ENCODE measurements around the gene SRRM1. TPM values are rescaled to one million over a fixed set of nuclear protein-coding genes. Genes with fewer than 3 reads are reported as not detected.

The SRRM1 gene, protein sequence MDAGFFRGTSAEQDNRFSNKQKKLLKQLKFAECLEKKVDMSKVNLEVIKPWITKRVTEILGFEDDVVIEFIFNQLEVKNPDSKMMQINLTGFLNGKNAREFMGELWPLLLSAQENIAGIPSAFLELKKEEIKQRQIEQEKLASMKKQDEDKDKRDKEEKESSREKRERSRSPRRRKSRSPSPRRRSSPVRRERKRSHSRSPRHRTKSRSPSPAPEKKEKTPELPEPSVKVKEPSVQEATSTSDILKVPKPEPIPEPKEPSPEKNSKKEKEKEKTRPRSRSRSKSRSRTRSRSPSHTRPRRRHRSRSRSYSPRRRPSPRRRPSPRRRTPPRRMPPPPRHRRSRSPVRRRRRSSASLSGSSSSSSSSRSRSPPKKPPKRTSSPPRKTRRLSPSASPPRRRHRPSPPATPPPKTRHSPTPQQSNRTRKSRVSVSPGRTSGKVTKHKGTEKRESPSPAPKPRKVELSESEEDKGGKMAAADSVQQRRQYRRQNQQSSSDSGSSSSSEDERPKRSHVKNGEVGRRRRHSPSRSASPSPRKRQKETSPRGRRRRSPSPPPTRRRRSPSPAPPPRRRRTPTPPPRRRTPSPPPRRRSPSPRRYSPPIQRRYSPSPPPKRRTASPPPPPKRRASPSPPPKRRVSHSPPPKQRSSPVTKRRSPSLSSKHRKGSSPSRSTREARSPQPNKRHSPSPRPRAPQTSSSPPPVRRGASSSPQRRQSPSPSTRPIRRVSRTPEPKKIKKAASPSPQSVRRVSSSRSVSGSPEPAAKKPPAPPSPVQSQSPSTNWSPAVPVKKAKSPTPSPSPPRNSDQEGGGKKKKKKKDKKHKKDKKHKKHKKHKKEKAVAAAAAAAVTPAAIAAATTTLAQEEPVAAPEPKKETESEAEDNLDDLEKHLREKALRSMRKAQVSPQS
- total RNA-seq = 155 TPM

DNA sequence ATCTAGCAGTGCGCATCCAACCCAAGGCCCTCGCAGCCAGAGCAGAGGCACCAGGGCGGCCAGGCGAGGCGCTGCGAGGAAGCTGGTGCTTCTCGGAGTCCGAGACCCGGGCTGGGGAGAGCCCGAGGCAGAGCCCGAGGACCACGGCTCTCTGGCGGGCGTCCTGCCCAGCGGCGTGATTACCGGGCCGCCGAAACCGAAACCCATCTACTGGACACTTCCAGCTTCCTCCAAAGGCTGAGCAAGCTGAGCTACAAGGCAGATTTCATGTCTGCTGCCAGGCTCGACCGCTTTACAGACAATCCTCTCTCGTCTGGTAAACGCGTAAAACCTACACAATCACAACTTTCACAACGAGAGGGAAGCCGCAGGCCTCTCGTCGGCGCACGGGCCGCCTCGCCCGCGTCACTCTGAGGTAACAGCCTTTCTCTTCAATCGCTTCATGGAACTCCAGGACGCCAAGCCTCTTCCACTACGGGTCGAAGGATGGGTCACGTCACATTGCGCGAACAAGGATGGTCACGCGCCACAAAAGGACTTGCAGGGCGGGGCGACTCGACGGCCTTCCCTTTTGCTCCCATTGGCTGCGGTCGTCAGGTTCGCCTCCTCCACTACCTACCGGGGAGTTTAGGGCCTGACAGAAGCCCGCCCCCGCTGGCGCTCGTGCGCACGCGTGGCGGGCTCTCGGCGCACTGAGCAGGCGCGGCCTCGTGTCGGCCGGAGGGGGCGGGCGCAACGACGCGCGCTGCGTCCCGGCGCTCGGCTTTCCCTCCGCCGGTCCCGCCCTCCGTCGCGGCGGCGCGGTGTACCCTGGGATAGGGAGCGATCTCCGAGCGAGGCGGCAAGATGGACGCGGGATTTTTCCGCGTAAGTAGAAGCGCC, at the start of gene SRRM1:
TSS of gene SRRM1 (plus strand) at position 822 of the 882 bp plus-strand sequence. CDS start at position 847, 25 bp downstream.
- ATAC-seq (peak; percentile 98), DNase-seq (ENCODE audit: low spot score) (peak; percentile 99)
- intact Hi-C loops (cut with DNase I) = no loop called here

DNA sequence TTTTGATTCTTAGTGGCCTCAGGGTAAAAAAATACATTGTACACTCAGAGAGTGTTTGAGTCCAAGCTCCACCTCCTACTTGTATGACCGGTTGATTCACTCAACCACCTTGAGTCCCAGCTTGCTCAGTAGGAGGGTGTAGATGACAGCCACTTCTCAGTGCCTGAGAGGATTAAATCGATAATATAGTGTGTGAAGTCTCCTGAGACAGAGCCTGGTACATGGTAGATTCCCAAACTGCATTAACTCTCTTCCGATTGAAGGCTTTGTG, 48.8 kb upstream of the SRRM1 start:
- DNase-seq (ENCODE audit: low spot score) (no peak), ATAC-seq (no peak)
- intact Hi-C loops (cut with DNase I) = no loop called here

DNA sequence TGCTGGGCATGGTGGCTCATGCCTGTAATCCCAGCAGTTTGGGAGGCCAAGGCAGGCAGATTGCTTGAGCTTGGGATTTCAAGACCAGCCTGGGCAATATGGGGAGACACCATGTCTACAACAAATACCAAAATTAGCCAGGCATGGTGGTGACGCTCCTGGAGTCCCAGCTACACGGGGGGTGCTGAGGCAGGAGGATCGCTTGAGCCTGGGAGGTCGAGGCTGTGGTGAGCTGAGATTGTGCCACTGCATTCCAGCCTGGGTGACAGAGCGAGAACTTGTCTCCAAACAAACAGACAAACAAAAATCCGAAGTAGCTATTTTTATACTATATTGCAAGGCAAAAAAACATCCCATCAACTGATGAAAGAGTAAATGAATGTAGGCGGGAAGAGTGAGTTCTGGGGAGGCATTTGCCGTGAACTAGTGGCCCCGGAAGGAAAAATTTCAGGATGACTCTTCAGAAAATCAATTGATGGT, 46.7 kb upstream of the SRRM1 start:
- no peak for ATAC-seq
- DNase-seq (ENCODE audit: low spot score) = no peak

DNA sequence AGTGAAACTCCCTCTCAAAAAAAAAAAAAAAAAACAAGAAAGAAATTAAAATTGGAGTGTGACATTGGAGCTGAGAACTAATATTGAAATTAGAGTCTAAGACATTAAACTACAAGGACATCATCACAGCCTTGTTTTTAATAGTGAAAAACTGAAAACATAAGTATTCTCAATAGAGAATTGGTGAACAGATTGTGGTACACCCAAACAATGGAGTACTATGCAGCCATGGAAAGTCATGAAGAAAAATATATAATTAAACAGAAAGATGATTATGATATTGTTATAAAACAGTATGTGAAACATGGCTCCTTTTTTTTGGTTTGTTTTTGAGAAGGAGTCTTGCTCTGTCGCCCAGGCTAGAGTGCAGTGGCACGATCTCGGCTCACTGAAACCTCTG, 43.8 kb upstream of the SRRM1 start:
- DNase-seq (ENCODE audit: low spot score) (no peak), ATAC-seq (no peak)
- intact Hi-C loops (cut with DNase I) = no loop called here

More for the DNA sequence above, 46.7 kb upstream of the SRRM1 start:
- intact Hi-C loops (cut with DNase I) = no loop called here

DNA sequence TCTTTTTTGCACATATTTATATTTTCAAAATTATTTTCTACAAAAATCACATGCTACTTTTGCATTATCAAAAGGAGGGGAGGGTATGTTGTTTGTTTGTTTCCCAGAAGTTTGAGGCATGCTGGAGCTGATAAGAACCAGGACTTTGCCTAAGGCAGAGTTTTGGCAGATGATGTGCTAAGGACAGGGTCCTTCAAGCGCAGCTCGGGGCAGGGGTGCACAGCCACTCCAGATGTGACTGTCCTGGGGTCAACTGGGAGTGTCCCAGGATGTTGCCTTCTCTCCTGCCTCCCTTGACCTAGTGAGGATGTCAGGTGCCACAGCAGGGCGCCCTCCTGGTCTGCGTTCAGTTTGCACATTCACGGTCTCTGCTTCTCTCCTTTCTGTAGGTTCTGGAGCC, 42.6 kb upstream of the SRRM1 start:
- ATAC-seq = no peak
- no peak for DNase-seq (ENCODE audit: low spot score)
- intact Hi-C loops (cut with DNase I) = no loop called here

DNA sequence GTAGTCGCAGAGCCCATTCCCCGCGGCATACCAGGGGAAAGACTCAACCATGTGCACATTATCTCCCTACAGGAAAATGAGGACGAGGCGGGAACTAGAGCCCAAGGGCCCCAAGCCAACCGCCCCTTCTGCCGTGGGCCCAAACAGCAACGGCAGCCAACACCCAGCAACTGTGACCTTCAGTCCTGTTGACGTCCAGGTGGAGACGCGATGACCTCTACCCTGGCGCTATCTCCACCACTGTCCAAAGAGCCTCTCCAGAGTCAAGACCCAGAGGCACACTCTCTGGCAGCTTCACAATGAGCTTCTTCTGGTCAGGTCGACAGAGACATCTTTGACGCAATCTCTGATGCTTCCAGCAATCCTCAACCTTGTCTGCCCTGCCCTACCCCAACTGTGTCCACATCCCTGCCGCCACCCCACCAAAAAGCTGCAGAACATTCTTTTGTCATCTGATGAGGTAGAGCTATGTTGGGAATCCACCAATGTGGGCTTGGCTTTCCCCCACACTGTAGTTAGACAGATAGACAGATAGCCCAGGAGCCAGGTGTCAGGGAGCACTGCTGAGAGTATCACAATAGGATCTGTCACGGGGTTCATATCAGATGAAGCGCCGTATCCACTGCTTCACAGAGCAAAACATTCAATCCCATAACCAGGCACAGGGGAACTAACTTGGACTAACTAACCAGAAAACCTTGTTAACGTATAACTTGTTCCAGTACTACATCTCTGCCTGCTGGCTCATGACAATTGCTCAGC, 37.4 kb upstream of the SRRM1 start:
- no peak for ATAC-seq
- no peak for DNase-seq (ENCODE audit: low spot score)
- intact Hi-C loops (cut with DNase I) = no loop called here

DNA sequence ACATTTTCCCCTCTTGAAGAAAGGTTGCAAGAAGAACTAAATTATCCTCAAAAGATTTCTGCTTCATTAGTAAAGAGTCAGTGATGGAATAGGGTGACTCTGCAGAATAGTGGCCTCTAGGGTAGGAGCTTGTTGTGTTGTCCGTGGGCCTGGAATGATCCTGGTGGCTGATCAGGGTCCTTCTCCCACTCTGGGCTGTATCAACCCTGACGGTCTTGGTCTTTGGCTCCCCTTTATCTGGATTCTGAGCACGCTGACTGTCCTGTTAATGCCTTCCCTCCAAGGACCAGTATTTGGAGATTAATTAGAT, 36.9 kb upstream of the SRRM1 start:
- intact Hi-C loops (cut with DNase I) = no loop called here
- no peak for DNase-seq (ENCODE audit: low spot score)
- ATAC-seq = no peak

DNA sequence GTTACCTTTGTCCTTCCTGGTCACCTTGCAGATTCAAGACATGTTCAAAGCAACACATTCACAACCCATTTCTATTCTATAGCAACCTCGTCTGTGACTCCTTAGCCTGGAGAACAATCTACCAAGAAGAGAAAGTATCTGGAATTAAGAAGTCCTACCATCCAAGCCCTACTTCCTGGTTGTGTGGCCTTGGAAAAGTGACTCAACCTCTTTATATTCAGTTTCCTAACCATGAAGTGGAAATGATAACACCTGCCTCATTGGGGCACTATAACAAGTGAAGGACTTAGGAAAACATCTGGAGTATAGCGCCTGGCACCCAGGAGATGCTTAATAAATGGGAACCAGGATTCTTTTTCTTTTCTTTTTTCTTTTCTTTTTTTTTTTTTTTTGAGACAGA, 36.5 kb upstream of the SRRM1 start:
- ATAC-seq (no peak), DNase-seq (ENCODE audit: low spot score) (no peak)
- intact Hi-C loops (cut with DNase I) = no loop called here

DNA sequence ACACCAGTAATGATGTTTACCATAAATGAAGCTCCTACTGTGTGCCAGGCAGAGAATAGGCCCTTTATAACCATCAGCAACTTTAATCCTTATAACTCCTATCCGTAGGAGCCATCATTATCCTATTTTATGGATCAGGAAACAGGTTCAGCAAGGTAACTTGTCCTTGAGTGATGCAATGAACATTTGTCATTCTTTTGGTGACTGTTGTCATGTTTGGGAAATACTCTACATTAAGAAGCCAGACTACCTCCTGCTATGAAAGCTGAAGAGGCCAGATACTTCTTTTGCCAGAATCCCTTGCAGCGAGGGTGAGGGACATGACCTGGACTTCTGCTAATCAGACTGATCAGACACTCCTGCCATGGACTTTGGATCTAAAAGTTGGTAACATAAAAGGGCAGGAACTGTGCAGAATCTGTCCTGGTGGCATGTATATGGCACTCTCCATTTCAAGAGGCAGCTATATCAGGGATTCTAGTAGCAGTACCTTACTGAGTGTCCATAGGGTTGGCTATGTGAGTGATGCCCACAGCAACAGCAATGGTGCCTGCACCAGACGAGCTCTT, 33.1 kb upstream of the SRRM1 start:
- intact Hi-C loops (cut with DNase I) = no loop called here
- DNase-seq (ENCODE audit: low spot score) (no peak), ATAC-seq (no peak)

DNA sequence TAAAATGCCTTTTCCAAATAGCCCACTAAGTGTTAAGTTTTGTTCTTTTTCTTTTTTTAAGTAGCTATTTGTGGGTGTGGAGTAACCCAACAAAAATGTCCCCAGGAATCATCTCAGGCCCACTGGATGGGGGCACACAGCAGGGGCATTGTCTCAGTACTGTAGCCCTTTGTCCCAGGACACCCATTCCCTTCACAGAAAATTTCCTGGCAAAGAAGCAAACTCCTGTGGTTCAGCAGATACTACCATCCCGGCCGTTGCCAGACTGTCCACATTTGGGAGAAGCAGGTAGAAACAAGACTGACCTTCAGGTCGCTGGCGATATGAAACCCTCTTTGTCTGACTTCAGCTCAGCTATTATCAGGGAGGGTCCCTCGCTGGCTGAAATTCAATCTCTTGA, 23.7 kb upstream of the SRRM1 start:
- no peak for DNase-seq (ENCODE audit: low spot score)
- intact Hi-C loops (cut with DNase I) = no loop called here
- ATAC-seq = peak; percentile 81

DNA sequence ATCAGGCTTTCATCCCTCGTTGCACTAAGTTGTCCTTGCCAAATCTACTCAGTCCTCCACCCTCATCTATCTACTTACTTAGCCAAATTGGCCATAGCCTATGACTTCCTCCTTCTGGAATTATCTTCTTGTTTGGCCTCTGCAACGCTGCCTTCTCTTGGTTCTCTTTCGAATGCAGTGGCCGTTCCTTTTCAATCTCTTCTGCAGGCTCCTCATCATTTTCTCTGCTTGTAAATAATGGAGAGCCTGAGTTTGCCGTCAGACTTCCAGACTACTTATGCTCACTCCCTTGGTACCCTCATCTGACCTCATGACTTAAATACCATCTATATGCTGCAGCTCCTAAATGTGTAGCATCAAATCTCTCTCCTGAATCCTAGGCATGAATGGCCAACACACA, 22.4 kb upstream of the SRRM1 start:
- intact Hi-C loops (cut with DNase I) = no loop called here
- ATAC-seq (no peak), DNase-seq (ENCODE audit: low spot score) (no peak)

DNA sequence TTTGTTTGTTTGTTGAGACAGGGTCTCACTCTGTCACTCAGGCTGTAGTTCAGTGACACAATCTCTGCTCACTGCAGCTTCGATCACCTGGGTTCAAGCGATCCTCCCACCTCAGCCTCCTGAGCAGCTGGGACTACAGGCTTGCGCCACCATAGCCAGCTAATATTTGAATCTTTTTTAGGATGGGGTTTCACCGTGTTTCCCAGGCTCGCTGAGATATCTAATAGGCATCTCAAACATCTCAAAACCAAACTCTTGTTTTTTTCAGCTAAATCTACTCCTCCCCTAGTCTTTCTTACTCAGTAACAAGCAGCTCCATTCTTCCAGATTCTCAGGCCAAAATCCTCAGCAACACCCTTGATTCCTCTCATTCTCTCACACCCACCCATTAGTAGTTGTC, 22.0 kb upstream of the SRRM1 start:
- ATAC-seq (peak; percentile 13), DNase-seq (ENCODE audit: low spot score) (no peak)
- intact Hi-C loops (cut with DNase I) = no loop called here

DNA sequence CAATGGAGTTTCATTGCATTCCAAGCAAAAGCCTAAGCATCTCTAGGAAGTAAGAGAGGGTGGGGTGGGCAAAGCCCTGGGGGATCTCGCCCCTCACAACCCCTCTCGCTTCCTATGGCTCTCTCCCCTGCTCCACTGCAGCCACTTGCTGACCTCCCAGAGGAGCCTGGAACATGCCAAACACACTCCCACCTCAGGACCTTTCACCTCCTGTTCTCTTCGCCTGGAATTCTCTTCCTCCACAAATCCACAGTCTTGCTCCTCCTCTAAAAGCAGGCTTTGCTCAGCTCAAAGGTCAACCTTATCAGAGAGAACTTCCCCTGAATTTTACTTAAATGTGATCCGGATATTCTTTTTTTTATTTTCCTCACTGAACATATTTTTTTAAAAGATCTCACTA, 20.9 kb upstream of the SRRM1 start:
- ATAC-seq (peak; percentile 60), DNase-seq (ENCODE audit: low spot score) (no peak)
- intact Hi-C loops (cut with DNase I) = no loop called here

DNA sequence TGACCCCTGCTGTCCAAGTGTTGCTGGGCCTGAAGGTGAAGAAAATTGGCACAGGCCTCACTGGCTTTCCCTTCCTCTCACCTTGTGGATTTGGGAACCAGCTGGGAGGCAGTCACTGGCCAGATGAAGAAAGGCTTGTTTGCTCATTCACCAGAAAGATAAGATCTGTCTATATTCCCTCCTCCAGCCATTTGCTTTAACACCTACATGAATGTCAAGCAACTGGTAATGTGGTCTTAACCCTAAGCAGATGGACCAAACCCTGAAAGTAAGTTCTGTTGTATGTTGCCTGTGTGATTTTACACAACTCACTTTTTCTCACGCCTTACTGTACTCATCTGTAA, 10.3 kb upstream of the SRRM1 start:
- ATAC-seq (no peak), DNase-seq (ENCODE audit: low spot score) (no peak)
- intact Hi-C loops (cut with DNase I) = no loop called here

DNA sequence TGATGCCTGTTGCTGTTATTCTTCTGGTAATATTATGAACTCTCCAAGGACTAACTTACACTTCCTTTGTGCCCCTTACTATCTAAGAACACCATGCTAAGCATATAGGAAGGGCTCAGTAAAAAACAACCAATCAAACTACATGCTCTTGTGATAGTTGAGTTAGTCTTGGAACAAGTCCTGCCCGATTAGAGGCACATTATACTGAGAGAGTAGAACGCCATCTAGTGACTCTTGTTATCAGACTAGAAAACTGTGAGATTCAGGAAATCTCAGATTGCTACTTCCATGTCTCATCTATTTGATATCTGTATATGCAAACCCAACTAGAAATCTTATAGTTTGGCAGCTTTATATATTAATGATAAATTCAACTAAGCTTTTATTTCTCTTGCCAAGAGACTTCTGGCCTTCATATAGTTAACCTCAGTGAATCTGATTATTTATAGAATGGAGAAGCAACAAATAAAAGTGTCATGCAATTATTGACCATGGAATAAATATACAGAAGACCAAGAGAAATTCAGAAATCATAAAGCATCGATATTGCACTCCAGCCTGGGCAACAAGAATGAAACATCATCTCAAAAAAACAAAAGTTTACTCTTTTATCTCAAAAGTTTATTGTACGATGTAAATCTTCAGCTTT, 7.8 kb upstream of the SRRM1 start:
- ATAC-seq = peak; percentile 81
- no peak for DNase-seq (ENCODE audit: low spot score)
- intact Hi-C loops (cut with DNase I) = no loop called here

DNA sequence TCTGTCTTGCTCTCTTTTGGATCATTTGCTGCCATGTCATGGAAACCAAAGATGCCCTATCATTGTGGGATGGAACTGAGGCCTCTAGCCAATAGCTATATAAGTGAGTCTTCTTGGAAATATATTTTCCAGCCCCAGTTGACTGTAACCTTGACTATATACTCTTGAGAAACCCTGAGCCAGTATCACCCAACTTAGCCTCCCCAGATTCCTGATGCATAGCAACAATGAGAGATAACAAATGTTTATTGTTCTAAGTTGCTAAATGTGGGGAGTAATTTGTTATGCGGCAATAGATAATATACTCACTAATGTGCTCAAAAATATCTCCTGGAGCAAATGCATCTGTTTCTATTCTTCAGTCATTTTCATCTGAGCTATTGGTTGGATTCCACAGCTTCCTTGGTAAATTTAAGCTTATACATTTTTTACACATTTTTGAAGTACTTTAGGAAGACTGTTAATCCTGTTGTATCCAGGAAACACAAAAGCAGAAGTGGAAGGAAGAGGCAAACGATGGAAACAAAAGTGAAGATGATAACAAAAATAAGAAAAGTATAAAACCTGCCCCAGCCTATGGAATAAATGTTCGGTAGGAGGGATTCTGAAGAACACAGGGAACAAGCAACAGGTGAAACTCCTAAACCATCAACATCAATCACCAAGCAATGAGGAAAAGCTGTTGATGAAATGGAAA, 6.3 kb upstream of the SRRM1 start:
- intact Hi-C loops (cut with DNase I) = no loop called here
- DNase-seq (ENCODE audit: low spot score) (no peak), ATAC-seq (no peak)

DNA sequence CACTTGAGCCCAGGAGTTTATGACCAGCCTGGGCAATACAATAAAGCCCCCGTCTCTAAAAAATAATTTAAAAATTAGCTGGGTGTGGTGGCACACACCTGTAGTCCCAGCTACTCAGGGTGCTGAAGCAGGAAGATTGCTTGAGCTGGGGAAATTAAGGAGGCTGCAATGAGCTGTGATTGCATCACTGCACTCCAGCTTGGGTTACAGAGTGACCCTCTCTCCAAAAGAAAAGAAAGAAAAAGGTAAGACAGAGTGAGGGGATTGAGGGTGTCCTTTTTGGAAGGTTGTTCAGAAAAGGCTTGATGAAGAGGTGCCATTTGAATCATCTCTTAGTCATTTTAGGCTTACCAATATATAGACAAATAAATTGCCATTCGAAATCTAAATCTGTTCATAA, 4.0 kb upstream of the SRRM1 start:
- intact Hi-C loops (cut with DNase I) = no loop called here
- DNase-seq (ENCODE audit: low spot score) (no peak), ATAC-seq (no peak)

DNA sequence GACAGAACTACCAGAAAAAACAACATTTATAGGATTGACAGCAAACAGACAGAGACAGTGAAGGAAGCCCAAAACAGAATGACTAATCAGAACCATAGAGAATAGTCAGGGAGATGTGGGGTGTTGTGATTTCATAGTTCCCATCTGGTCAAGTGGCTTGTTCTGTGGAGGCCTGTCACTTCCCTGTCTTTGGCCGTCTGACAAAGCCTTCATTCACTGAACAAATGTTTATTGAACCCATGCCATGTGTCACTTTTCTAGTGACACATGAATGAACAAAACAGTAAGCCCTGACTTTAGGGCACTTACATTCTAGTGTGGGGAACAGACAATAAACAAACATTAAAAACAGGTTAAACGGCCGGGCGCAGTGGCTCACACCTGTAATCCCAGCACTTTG, 3.2 kb upstream of the SRRM1 start:
- no peak for ATAC-seq
- no peak for DNase-seq (ENCODE audit: low spot score)
- intact Hi-C loops (cut with DNase I) = no loop called here

All from sciatic nerve (tissue), 2 donors.